Endothelial cell of umbilical vein (primary cell): Measurements from ENCODE around the gene TTLL11. TPM values are rescaled to one million over a fixed set of nuclear protein-coding genes. Genes with fewer than 3 reads are reported as not detected.

Experiments
- BruUV-seq: library from RNA; stranded (reverse); fragments of 400-500 nt; replicated peaks from 2 replicates; lab custom pipeline; 2021; lab: Mats Ljungman, UMichigan
- CTCF ChIA-PET: fragments of 300-600, 350-600 bp; sonication (Branson Sonifier 250); formaldehyde crosslinking; loops from one replicate; lab custom pipeline; 2021; ENCODE audit warnings: antibody characterized with exemption, inconsistent platforms; lab: Charles Lee
- POLR2A ChIA-PET: fragments of 300-600, 350-600 bp; sonication (Branson Sonifier 250); formaldehyde crosslinking; loops from one replicate; lab custom pipeline; 2021; ENCODE audit warnings: antibody characterized with exemption, inconsistent platforms; lab: Charles Lee
- DNase-seq: peaks from one replicate; pipeline ENCODE4 v3.0.0-alpha.2; 2011; ENCODE audit warnings: low read depth, low spot score
- FAIRE-seq: peaks from 2 replicates; lab custom pipeline; 2011; peaks lifted over from hg19 to GRCh38; lab: Jason Lieb, UNC
- H2AFZ ChIP-seq: 2 replicates; pipeline ENCODE4 v1.6.0; 2012; ENCODE audit warnings: low read depth, low read length, control low read depth, inconsistent platforms
- H3K27ac ChIP-seq: 2 replicates; pipeline ENCODE4 v1.5.1; 2011; ENCODE audit warnings: low read depth, mild to moderate bottlenecking, control low read depth, low read length, moderate library complexity; ENCODE audit not compliant: insufficient read depth
- H3K27me3 ChIP-seq, 2 experiments: 2 replicates each; pipeline versions ENCODE4 v1.6.0 to v1.6.1; 2011; ENCODE audit warnings: low read length in 2 of 2, mixed read lengths in 1 of 2; ENCODE audit not compliant: control insufficient read depth in 2 of 2, insufficient read depth in 2 of 2
- H3K36me3 ChIP-seq, 2 experiments: 2 replicates in 1 of 2; 3 replicates in 1 of 2; pipeline ENCODE4 v1.5.1; 2011; ENCODE audit warnings: low read length in 2 of 2, mild to moderate bottlenecking in 1 of 2, moderate library complexity in 1 of 2; ENCODE audit not compliant: control insufficient read depth in 2 of 2, insufficient read depth in 2 of 2; ENCODE audit errors: extremely low read depth in 1 of 2
- H3K4me1 ChIP-seq: 3 replicates; pipeline ENCODE4 v1.5.1; 2011; ENCODE audit warnings: mild to moderate bottlenecking, low read length; ENCODE audit not compliant: control insufficient read depth, insufficient read depth; ENCODE audit errors: extremely low read depth
- H3K4me2 ChIP-seq: 2 replicates; pipeline ENCODE4 v1.6.1; 2011; ENCODE audit warnings: low read length, control low read depth, mixed read lengths; ENCODE audit not compliant: insufficient read depth
- H3K4me3 ChIP-seq, 3 experiments: fragments of 200-600 bp in 1 of 3; sonication (generic), shearing (Covaris generic) in 1 of 3; replicated peaks in 1 of 3; 2 replicates each; pipeline ENCODE4 v1.5.1; 2011 to 2016; ENCODE audit warnings: control low read depth in 3 of 3, low read length in 3 of 3, mild to moderate bottlenecking in 2 of 3, inconsistent platforms in 1 of 3, low read depth in 1 of 3, moderate library complexity in 1 of 3; ENCODE audit not compliant: insufficient read depth in 1 of 3
- H3K79me2 ChIP-seq: 2 replicates; pipeline ENCODE4 v1.6.0; 2012; ENCODE audit warnings: low read length, inconsistent platforms; ENCODE audit not compliant: control insufficient read depth, insufficient read depth
- H3K9ac ChIP-seq: replicated peaks from 2 replicates; pipeline ENCODE3; 2011; ENCODE audit warnings: low read length, control low read depth; ENCODE audit not compliant: insufficient read depth; ENCODE audit errors: extremely low read depth
- H3K9me1 ChIP-seq: replicated peaks from 3 replicates; pipeline ENCODE4 v1.6.0; 2011; ENCODE audit warnings: mild to moderate bottlenecking, low read length; ENCODE audit not compliant: control insufficient read depth, insufficient read depth; ENCODE audit errors: extremely low read depth
- H3K9me3 ChIP-seq: replicated peaks from 2 replicates; pipeline ENCODE4 v1.5.1; 2012; ENCODE audit warnings: low read length, inconsistent platforms; ENCODE audit not compliant: control insufficient read depth, insufficient read depth
- H4K20me1 ChIP-seq: replicated peaks from 2 replicates; pipeline ENCODE3; 2011; ENCODE audit warnings: mild to moderate bottlenecking, low read length; ENCODE audit not compliant: control insufficient read depth, insufficient read depth; ENCODE audit errors: extremely low read depth
- EZH2 ChIP-seq: IDR thresholded peaks from 2 replicates; pipeline ENCODE4 v1.6.1; 2012; ENCODE audit warnings: borderline replicate concordance, low read depth, mild to moderate bottlenecking, moderate library complexity, low read length, inconsistent platforms; ENCODE audit not compliant: severe bottlenecking
- FOS ChIP-seq: IDR thresholded peaks from 2 replicates; pipeline ENCODE4 v1.6.1; 2011; ENCODE audit warnings: mild to moderate bottlenecking, low read length, moderate library complexity, borderline replicate concordance; ENCODE audit not compliant: insufficient read depth
- GATA2 ChIP-seq: IDR thresholded peaks from 2 replicates; pipeline ENCODE4 v1.7.0; 2011; ENCODE audit warnings: low read depth, mild to moderate bottlenecking, moderate library complexity, mixed read lengths, low read length; ENCODE audit not compliant: insufficient read length, insufficient read depth
- JUN ChIP-seq: IDR thresholded peaks from 2 replicates; pipeline ENCODE4 v1.6.1; 2011; ENCODE audit warnings: borderline replicate concordance, low read depth; ENCODE audit not compliant: insufficient read length, insufficient read depth
- MYC ChIP-seq: IDR thresholded peaks from one replicate; pipeline ENCODE4 v1.6.1; 2011; ENCODE audit warnings: mild to moderate bottlenecking, low read depth, low read length
- POLR2A ChIP-seq: IDR thresholded peaks from 2 replicates; pipeline ENCODE4 v1.6.1; 2012; ENCODE audit warnings: low read depth, mild to moderate bottlenecking, control low read depth, low read length
- POLR2AphosphoS5 ChIP-seq: IDR thresholded peaks from 2 replicates; pipeline ENCODE4 v1.6.1; 2012; ENCODE audit warnings: low read depth, mild to moderate bottlenecking, control low read depth, low read length, moderate library complexity; ENCODE audit not compliant: insufficient read depth
- dilution Hi-C: fragments of 300-500 bp; cut with MboI; formaldehyde crosslinking; loops from one replicate; pipeline ENCODE4 v1.15.0; 2019; ENCODE audit warnings: low sequenced_read_pairs; ENCODE audit not compliant: extremely low pct_ligation_motif_present
- intact Hi-C: fragments of 100-400 bp; cut with micrococcal nuclease; formaldehyde crosslinking; loops from one replicate; pipeline ENCODE4 v1.10.0; 2022
- polyA plus RNA-seq, 4 experiments: library from polyadenylated mRNA; depleted of rRNA in 3 of 4; stranded (reverse) in 3 of 4; unstranded in 1 of 4; fragments of >200 nt; gene quantifications; 2 replicates each; pipeline versions ENCODE4 v1.2.1 to v1.2.3, GENCODE V29; 2011 to 2012; ENCODE audit warnings: missing spikeins in 1 of 4
- total RNA-seq: library from RNA; stranded (reverse); gene quantifications from 2 replicates; pipeline ENCODE4 v1.2.3, GENCODE V29; 2021
- TF ChIP-seq, protein P1 (sequence below), 2 donors: IDR thresholded peaks; 1 replicate in 1 of 2; 2 replicates in 1 of 2; pipeline ENCODE4 v1.5.1; 2011; ENCODE audit warnings: low read length in 2 of 2, mild to moderate bottlenecking in 2 of 2, moderate library complexity in 2 of 2, control low read depth in 1 of 2, inconsistent platforms in 1 of 2, low read depth in 1 of 2; ENCODE audit not compliant: insufficient read depth in 1 of 2; ENCODE audit errors: extremely low read depth in 1 of 2
- TF ChIP-seq, protein P2 (sequence below): IDR thresholded peaks from 2 replicates; pipeline ENCODE4 v1.6.1; 2011; ENCODE audit not compliant: insufficient read depth, insufficient read length

TTLL11 gene
- total and polyA plus RNA-seq, 2 donors (not counting 3 experiments of a cell fraction or from before 2014, with no cell fraction given) = 4.9 to 5.1 TPM

DNA sequence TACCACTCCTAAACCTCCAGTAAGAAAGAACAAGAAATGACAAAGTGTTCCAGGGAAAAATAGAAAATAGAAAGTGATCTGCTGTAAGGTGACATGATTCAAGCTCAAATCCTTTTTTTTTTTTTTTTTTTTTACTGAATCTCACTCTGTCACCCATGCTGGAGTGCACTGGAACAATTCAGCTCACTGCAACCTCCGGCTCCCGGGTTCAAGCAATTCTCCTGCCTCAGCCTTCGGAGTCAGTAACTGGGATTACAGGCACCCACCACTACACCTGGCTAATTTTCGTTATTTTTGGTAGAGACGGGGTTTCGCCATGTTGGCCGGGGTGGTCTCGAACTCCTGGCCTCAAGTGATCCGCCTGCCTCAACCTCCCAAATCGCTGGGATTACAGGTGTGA lies 35.9 kb downstream of the TTLL11 start:
- Histone ChIP-seq H3K4me3 (no peak overlapping the region), H3K79me2 (no peaks in the 10 kb centered on the region), H4K20me1 (peaks cover 3% of the 10 kb centered on the region), H3K36me3 (no peaks in the 10 kb centered on the region), H2AFZ (no peak overlapping the region), H3K4me1 (no peaks in the 10 kb centered on the region), H3K9me3 (no peaks in the 10 kb centered on the region), H3K27ac (no peak overlapping the region), H3K4me2 (no peak overlapping the region), H3K27me3 (no peaks in the 10 kb centered on the region), H3K9ac (no peak overlapping the region), H3K9me1 (no peaks in the 10 kb centered on the region)
- POLR2A ChIA-PET = no interaction called here
- TF ChIP-seq EZH2 (no peak), MYC (no peak), GATA2 (no peak), FOS (no peak), POLR2A (no peak), POLR2AphosphoS5 (no peak), JUN (no peak)
- TF ChIP-seq, protein P1, sequence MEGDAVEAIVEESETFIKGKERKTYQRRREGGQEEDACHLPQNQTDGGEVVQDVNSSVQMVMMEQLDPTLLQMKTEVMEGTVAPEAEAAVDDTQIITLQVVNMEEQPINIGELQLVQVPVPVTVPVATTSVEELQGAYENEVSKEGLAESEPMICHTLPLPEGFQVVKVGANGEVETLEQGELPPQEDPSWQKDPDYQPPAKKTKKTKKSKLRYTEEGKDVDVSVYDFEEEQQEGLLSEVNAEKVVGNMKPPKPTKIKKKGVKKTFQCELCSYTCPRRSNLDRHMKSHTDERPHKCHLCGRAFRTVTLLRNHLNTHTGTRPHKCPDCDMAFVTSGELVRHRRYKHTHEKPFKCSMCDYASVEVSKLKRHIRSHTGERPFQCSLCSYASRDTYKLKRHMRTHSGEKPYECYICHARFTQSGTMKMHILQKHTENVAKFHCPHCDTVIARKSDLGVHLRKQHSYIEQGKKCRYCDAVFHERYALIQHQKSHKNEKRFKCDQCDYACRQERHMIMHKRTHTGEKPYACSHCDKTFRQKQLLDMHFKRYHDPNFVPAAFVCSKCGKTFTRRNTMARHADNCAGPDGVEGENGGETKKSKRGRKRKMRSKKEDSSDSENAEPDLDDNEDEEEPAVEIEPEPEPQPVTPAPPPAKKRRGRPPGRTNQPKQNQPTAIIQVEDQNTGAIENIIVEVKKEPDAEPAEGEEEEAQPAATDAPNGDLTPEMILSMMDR (IDR thresholded peaks at IDR 0.05; ENCODE audit: extremely low read depth in 1 of 2, insufficient read depth in 1 of 2, low read depth in 1 of 2, low read length in 2 of 2) = no peak
- TF ChIP-seq, protein P2, sequence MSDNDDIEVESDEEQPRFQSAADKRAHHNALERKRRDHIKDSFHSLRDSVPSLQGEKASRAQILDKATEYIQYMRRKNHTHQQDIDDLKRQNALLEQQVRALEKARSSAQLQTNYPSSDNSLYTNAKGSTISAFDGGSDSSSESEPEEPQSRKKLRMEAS = no peak
- intact Hi-C loops (no loop called here), dilution Hi-C loops (no loop called here)
- FAIRE-seq (no peak), DNase-seq (no peak)
- CTCF ChIA-PET = no interaction called here
- no TSS peak for BruUV-seq
